Astrocyte (in vitro differentiated cells and primary cell): Measurements from ENCODE around the gene PACC1. TPM values are rescaled to one million over a fixed set of nuclear protein-coding genes. Genes with fewer than 3 reads are reported as not detected.

Source experiments
- DNase-seq: peaks from one replicate; pipeline ENCODE4 v3.0.0-alpha.2; 2010; ENCODE audit warnings: low read depth
- FAIRE-seq: peaks from 2 replicates; lab custom pipeline; 2011; peaks lifted over from hg19 to GRCh38; lab: Jason Lieb, UNC
- H2AFZ ChIP-seq: 2 replicates; pipeline ENCODE4 v1.6.0; 2012; ENCODE audit warnings: low read depth, low read length, inconsistent platforms
- H3K27ac ChIP-seq: 2 replicates; pipeline ENCODE4 v1.5.1; 2011; ENCODE audit warnings: low read depth, low read length, inconsistent platforms
- H3K27me3 ChIP-seq: 2 replicates; pipeline ENCODE4 v1.6.0; 2011; ENCODE audit warnings: low read length, inconsistent platforms; ENCODE audit not compliant: insufficient read depth
- H3K36me3 ChIP-seq: 2 replicates; pipeline ENCODE4 v1.5.1; 2011; ENCODE audit warnings: low read length, inconsistent platforms; ENCODE audit not compliant: insufficient read depth
- H3K4me1 ChIP-seq: 2 replicates; pipeline ENCODE4 v1.5.1; 2011; ENCODE audit warnings: low read length, inconsistent platforms; ENCODE audit not compliant: insufficient read depth
- H3K4me2 ChIP-seq: 2 replicates; pipeline ENCODE4 v1.6.0; 2012; ENCODE audit warnings: low read length, inconsistent platforms
- H3K4me3 ChIP-seq: 2 replicates; pipeline ENCODE4 v1.5.1; 2011; ENCODE audit warnings: low read depth, mild to moderate bottlenecking, low read length, inconsistent platforms; ENCODE audit not compliant: insufficient read depth
- H3K79me2 ChIP-seq: 2 replicates; pipeline ENCODE4 v1.6.0; 2012; ENCODE audit warnings: mild to moderate bottlenecking, low read length, inconsistent platforms; ENCODE audit not compliant: insufficient read depth
- H3K9ac ChIP-seq: 2 replicates; pipeline ENCODE4 v1.6.0; 2012; ENCODE audit warnings: mild to moderate bottlenecking, low read length, inconsistent platforms
- H3K9me3 ChIP-seq: 2 replicates; pipeline ENCODE4 v1.5.1; 2012; ENCODE audit warnings: low read depth, mild to moderate bottlenecking, low read length, inconsistent platforms; ENCODE audit not compliant: insufficient read depth
- H4K20me1 ChIP-seq: 2 replicates; pipeline ENCODE4 v1.6.0; 2012; ENCODE audit warnings: low read length, inconsistent platforms; ENCODE audit not compliant: insufficient read depth
- H3K27ac Mint-ChIP-seq: one replicate; pipeline ENCODE4 v1.8.0; 2021; ENCODE audit warnings: mild to moderate bottlenecking, mixed read lengths; ENCODE audit not compliant: unreplicated experiment
- H3K27me3 Mint-ChIP-seq: one replicate; pipeline ENCODE4 v1.8.0; 2021; ENCODE audit warnings: low read depth, mixed read lengths; ENCODE audit not compliant: unreplicated experiment
- H3K36me3 Mint-ChIP-seq: one replicate; pipeline ENCODE4 v1.8.0; 2021; ENCODE audit warnings: low read depth, mixed read lengths; ENCODE audit not compliant: unreplicated experiment
- H3K4me1 Mint-ChIP-seq: one replicate; pipeline ENCODE4 v1.8.0; 2021; ENCODE audit warnings: low read depth, mixed read lengths; ENCODE audit not compliant: unreplicated experiment
- H3K4me3 Mint-ChIP-seq: one replicate; pipeline ENCODE4 v1.8.0; 2021; ENCODE audit warnings: mild to moderate bottlenecking, moderate library complexity, mixed read lengths; ENCODE audit not compliant: unreplicated experiment
- H3K9me3 Mint-ChIP-seq: one replicate; pipeline ENCODE4 v1.8.0; 2021; ENCODE audit warnings: mild to moderate bottlenecking, mixed read lengths; ENCODE audit not compliant: unreplicated experiment
- EZH2 ChIP-seq: IDR thresholded peaks from 2 replicates; pipeline ENCODE4 v1.6.1; 2012; ENCODE audit warnings: mild to moderate bottlenecking, low read length, inconsistent platforms; ENCODE audit not compliant: insufficient read depth
- total RNA-seq: library from RNA; stranded (reverse); gene quantifications from 2 replicates; pipeline ENCODE4 v1.2.1, GENCODE V29; 2021
- TF ChIP-seq, protein P1 (sequence below): IDR thresholded peaks from 2 replicates; pipeline ENCODE4 v1.5.1; 2011; ENCODE audit warnings: low read depth, mild to moderate bottlenecking, inconsistent platforms, low read length, moderate library complexity; ENCODE audit not compliant: insufficient read depth

The PACC1 gene
- total RNA-seq, 1 donor from 2014 or later: 18.8 TPM

DNA sequence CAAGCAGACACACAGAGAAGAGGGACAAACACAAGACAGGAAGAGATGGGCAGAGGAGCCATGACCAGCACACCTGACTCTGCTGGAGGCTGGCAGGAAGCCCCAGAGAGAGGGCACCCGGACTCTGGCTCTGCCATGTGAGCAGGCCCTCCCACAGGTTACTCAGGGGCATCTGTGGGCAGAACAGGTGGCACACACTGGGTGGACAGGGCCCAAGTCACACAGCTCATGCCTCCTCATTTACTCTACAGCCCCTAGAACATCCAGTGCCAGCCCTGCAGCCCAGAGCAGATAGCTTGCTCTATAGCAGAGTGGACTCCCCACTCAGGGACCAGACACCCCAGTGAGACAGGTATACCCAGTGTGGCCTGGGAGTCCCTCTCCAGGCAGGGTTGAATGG lies 28.7 kb downstream of the PACC1 start:
- DNase-seq: no peak
- Histone ChIP-seq H3K79me2 (no peaks in the 10 kb centered on the region), H3K36me3 (peaks cover 3% of the 10 kb centered on the region), H3K4me2 (no peak overlapping the region), H3K9ac (no peak overlapping the region), H3K4me3 (no peak overlapping the region), H2AFZ (no peak overlapping the region), H3K27me3 (no peaks in the 10 kb centered on the region), H3K4me1 (no peaks in the 10 kb centered on the region), H3K27ac (no peak overlapping the region), H3K9me3 (no peaks in the 10 kb centered on the region), H4K20me1 (no peaks in the 10 kb centered on the region)
- no peaks in the 10 kb centered on the region for H3K27me3 Mint-ChIP-seq
- peaks cover 13% of the 10 kb centered on the region for H3K9me3 Mint-ChIP-seq
- no peak for FAIRE-seq
- no peak for TF ChIP-seq EZH2
- TF ChIP-seq, protein P1, sequence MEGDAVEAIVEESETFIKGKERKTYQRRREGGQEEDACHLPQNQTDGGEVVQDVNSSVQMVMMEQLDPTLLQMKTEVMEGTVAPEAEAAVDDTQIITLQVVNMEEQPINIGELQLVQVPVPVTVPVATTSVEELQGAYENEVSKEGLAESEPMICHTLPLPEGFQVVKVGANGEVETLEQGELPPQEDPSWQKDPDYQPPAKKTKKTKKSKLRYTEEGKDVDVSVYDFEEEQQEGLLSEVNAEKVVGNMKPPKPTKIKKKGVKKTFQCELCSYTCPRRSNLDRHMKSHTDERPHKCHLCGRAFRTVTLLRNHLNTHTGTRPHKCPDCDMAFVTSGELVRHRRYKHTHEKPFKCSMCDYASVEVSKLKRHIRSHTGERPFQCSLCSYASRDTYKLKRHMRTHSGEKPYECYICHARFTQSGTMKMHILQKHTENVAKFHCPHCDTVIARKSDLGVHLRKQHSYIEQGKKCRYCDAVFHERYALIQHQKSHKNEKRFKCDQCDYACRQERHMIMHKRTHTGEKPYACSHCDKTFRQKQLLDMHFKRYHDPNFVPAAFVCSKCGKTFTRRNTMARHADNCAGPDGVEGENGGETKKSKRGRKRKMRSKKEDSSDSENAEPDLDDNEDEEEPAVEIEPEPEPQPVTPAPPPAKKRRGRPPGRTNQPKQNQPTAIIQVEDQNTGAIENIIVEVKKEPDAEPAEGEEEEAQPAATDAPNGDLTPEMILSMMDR: no peak
- H3K4me1 Mint-ChIP-seq: no peaks in the 10 kb centered on the region
- peaks cover 30% of the 10 kb centered on the region for H3K36me3 Mint-ChIP-seq
- no peak overlapping the region for H3K27ac Mint-ChIP-seq
- no peak overlapping the region for H3K4me3 Mint-ChIP-seq

DNA sequence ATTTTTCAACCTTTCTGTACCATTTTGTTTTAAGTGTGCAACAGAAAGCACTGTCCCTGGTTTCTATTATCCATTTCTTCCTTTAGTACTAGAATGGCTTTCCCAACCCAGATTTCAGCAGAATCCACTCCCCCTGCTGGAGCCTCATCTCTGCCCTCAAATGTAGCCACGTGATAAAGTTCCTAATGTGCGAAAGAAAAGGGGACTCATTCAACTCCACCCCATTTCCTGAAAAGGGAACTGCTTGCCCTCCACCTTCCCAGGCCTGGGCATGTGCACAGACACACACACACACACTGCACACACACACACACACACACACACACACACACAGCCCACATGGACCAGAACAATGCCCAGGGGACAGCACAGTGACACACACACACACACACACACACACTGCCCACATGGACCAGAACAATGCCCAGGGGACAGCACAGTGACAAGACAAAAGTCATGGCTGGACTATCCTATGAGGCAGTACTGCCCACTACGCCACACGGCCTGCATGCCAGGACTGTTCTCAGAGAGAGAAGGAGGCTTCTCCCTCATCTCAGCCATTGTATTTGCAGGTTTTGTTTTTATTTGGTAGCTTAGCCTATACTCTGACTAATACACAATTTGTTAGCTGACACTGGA lies 33.2 kb downstream of the PACC1 start:
- no peak overlapping the region for H3K27ac Mint-ChIP-seq
- H3K9me3 Mint-ChIP-seq: peaks cover 2% of the 10 kb centered on the region
- no peaks in the 10 kb centered on the region for H3K4me1 Mint-ChIP-seq
- FAIRE-seq (no peak), DNase-seq (no peak)
- Histone ChIP-seq H2AFZ (no peak overlapping the region), H4K20me1 (no peaks in the 10 kb centered on the region), H3K36me3 (peaks cover 6% of the 10 kb centered on the region), H3K4me3 (no peak overlapping the region), H3K4me2 (no peak overlapping the region), H3K79me2 (no peaks in the 10 kb centered on the region), H3K4me1 (no peaks in the 10 kb centered on the region), H3K9me3 (no peaks in the 10 kb centered on the region), H3K27me3 (no peaks in the 10 kb centered on the region), H3K27ac (no peak overlapping the region), H3K9ac (no peak overlapping the region)
- peaks cover 28% of the 10 kb centered on the region for H3K36me3 Mint-ChIP-seq
- TF ChIP-seq, protein P1: no peak
- no peak for TF ChIP-seq EZH2
- H3K4me3 Mint-ChIP-seq: no peak overlapping the region
- no peaks in the 10 kb centered on the region for H3K27me3 Mint-ChIP-seq

DNA sequence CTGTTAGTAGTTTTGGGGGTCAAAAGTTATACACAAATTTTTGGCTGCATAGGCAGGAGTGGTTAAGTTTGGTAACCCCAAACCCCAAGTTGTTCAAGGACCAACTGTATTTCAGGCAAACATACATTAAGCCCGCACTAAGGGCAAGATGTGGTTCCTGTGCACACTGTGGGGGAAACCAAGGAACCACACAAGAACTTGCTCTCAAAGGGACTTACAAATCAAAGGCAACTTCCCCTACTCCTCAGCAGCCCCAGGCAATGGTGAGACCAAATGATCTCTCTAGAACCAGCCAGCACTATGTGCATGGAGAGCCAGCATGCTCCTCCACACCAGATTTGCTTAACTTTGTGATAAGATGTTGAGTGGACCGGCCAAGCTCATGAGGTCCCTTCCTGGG lies 35.3 kb downstream of the PACC1 start:
- H3K9me3 Mint-ChIP-seq: peaks cover 1% of the 10 kb centered on the region
- Histone ChIP-seq H3K4me3 (no peak overlapping the region), H3K9ac (no peak overlapping the region), H4K20me1 (no peaks in the 10 kb centered on the region), H3K4me1 (no peaks in the 10 kb centered on the region), H3K9me3 (no peaks in the 10 kb centered on the region), H3K79me2 (no peaks in the 10 kb centered on the region), H3K4me2 (no peak overlapping the region), H3K27ac (no peak overlapping the region), H3K36me3 (peaks cover 3% of the 10 kb centered on the region), H3K27me3 (no peaks in the 10 kb centered on the region), H2AFZ (no peak overlapping the region)
- FAIRE-seq (no peak), DNase-seq (no peak)
- no peaks in the 10 kb centered on the region for H3K27me3 Mint-ChIP-seq
- no peak overlapping the region for H3K27ac Mint-ChIP-seq
- no peaks in the 10 kb centered on the region for H3K4me1 Mint-ChIP-seq
- no peak overlapping the region for H3K4me3 Mint-ChIP-seq
- peaks cover 22% of the 10 kb centered on the region for H3K36me3 Mint-ChIP-seq
- TF ChIP-seq, protein P1: no peak
- no peak for TF ChIP-seq EZH2
